Omental fat pad (tissue), 4 donors: Measurements from ENCODE around the gene MDK. TPM values are rescaled to one million over a fixed set of nuclear protein-coding genes. Genes with fewer than 3 reads are reported as not detected.

ENCODE experiments used
- ATAC-seq: fragments of 150-250 bp; one replicate; pipeline ENCODE4 v1.9.1; 2016; ENCODE audit warnings: mild to moderate bottlenecking, moderate library complexity; ENCODE audit not compliant: low FRiP score
- DNase-seq: peaks from one replicate; pipeline ENCODE4 v3.0.0-alpha.2; 2019; ENCODE audit warnings: low spot score
- total RNA-seq, 4 donors: library from RNA; depleted of rRNA; stranded (reverse); fragments of >200 nt; gene quantifications; one replicate each; pipeline ENCODE4 v1.1.0, GENCODE V29; 2016
- TF ChIP-seq, protein P1 (sequence below), 3 donors: fragments of 450-650 bp; IDR thresholded peaks; one replicate each; pipeline ENCODE4 v1.5.1; 2016 to 2017; ENCODE audit warnings: antibody characterized with exemption in 3 of 3, mild to moderate bottlenecking in 3 of 3, moderate library complexity in 2 of 3

MDK gene
- total RNA-seq, 4 donors from 2014 or later: 11.7 to 18.1 (median 15.2) TPM

DNA sequence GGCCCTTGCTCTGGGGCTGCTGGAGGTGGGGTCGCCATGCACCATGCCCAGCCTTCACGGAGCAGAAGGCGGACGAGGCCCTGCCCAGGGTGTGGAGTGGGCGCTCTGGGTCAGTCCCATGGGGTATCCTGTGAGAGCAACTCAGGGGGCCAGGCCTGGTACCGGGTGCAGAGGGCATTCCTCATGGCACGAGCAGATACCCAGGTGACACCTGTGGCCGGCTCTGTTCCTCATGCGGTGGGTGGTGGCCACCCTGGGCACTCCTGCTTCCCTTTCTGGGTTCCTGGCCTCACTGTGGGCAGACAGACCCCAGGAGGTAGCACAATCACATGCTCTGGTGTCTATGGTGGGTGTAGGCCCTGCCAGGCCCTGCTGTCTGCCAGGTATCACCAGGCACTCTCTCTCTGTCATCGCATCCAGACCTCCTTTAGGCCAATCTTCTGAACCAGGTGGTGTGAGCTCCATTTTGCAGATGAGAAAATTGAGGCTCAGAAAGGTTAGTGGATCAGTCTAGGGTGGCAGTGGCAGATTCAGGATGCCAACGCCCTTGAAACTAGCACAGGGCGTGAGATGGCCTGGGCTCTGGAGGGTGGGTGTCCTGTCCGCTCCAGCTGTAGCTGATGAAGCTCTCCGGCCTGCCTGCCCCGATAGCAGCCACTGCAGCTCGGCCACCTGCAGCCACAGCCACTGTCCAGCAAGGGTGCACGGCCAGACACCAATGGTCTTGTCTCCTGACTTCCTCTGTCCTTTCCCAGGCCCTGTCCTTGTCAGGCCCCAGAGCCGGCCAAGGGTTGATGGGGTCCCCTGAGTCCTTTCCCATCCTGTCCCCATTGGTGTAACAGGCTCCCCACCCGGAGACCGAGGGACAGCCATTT lies 19.1 kb upstream of the MDK start:
- ATAC-seq: no peak
- TF ChIP-seq, protein P1, sequence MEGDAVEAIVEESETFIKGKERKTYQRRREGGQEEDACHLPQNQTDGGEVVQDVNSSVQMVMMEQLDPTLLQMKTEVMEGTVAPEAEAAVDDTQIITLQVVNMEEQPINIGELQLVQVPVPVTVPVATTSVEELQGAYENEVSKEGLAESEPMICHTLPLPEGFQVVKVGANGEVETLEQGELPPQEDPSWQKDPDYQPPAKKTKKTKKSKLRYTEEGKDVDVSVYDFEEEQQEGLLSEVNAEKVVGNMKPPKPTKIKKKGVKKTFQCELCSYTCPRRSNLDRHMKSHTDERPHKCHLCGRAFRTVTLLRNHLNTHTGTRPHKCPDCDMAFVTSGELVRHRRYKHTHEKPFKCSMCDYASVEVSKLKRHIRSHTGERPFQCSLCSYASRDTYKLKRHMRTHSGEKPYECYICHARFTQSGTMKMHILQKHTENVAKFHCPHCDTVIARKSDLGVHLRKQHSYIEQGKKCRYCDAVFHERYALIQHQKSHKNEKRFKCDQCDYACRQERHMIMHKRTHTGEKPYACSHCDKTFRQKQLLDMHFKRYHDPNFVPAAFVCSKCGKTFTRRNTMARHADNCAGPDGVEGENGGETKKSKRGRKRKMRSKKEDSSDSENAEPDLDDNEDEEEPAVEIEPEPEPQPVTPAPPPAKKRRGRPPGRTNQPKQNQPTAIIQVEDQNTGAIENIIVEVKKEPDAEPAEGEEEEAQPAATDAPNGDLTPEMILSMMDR (IDR thresholded peaks at IDR 0.05): no peak
- no peak for DNase-seq

DNA sequence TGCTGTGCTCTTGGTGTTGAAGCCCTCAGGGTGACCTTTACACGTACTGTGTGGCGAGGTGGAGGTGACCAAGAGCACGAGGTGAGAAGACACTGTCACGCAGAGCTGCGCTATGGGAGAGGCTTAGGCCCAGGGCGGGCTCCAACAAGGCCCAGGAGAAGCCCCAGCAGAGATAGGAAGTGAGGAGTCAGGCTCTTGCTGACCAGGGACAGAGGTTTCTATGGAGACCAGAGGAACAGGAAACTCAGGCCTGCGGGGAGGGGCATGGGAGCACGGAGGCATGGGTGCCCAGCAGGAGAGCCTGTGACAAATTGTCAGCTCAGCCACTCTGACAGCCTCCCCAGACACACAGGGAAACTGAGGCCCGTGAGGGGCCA lies 18.4 kb upstream of the MDK start:
- DNase-seq: no peak
- TF ChIP-seq, protein P1 (IDR thresholded peaks at IDR 0.05): no peak
- no peak for ATAC-seq

- ATAC-seq (no peak), DNase-seq (no peak)
- TF ChIP-seq, protein P1 (IDR thresholded peaks at IDR 0.05): no peak
Measured at GRCh38 chr11:46363455-46364005, 17.9 kb upstream of the MDK start.

DNA sequence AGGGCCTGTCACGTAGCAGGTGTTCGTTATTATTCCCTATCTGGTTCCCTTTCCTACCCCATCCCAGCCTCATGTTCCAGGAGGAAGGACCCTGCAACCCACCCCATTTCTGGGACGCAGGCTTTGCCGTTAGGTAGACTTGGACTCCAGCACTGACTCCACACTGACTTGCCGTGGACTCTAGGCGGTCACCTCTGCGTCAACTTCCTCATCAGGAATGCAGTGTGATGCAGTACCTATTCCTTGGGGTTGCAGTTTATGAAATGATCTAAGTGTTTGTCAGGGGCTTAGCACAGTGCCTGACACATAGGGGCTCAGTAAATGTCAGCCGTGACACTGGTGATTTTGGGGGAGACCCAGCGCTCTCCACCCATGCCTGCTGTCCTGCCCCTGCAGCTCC lies 17.4 kb upstream of the MDK start:
- TF ChIP-seq, protein P1 (IDR thresholded peaks at IDR 0.05): no peak
- no peak for DNase-seq
- no peak for ATAC-seq

DNA sequence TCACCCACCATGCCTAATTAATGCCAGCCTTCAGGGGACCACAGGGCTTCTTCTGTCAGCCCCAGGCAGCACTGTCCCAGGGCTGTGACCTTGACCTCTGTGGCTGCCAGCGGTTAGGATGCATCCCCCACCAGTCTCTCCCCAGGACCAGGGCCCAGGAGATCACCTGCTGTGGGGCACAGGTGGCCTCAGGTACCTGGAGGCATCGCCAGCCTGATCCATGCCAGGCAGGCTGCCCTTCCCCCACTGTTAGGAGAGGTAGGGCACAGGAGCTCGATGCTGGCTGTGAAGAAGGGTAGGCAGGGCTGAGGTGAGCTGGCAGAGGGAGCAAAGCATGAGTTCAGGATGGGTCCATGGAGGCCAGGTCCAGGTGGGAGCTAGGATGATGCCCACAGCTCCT lies 16.7 kb upstream of the MDK start:
- DNase-seq: no peak
- TF ChIP-seq, protein P1 (IDR thresholded peaks at IDR 0.05): no peak

DNA sequence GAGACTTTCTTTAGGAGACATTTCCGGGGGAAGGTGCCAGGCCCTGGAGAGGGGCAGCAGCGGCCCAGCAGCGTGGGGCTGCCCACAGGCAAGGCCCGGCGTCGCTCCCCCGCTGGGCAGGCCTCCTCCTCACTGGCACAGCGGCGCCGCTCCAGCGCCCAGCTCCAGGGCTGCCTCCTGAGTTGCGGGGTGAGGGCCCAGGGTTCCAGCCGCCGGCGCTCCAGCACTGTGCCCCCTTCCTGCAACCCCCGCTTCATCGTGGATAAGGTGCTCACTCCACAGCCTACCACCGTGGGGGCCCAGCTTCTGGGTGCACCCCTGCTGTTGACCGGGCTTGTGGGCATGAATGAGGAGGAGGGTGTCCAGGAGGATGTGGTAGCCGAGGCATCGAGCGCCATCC lies 15.2 kb upstream of the MDK start:
- DNase-seq (no peak), ATAC-seq (no peak)
- TF ChIP-seq, protein P1 (IDR thresholded peaks at IDR 0.05): no peak

More for the DNA sequence above, 16.7 kb upstream of the MDK start:
- no peak for ATAC-seq
